Measurements from ENCODE around the gene SLC24A3.

GRCh38 chr20:19284400-19285178 is 72.1 kb downstream of the SLC24A3 start:
- TF ChIP-seq CTCF (IDR thresholded peaks at IDR 0.05) (no peak), ZFX (IDR thresholded peaks at IDR 0.05; ENCODE audit: borderline replicate concordance) (no peak)
